Fibroblast of skin of right quadriceps (primary cell): ENCODE results near the gene FAM199X.

Source experiments
- DNase-seq: peaks from one replicate; pipeline ENCODE4 v3.0.0-alpha.2; 2013

The FAM199X gene

GRCh38 chrX:104165894-104166734 is at the start of gene FAM199X:
TSS of gene FAM199X (plus strand) at chrX:104166453. CDS start at chrX:104166786, 333 bp downstream.
- DNase-seq = peak; percentile 82

DNA sequence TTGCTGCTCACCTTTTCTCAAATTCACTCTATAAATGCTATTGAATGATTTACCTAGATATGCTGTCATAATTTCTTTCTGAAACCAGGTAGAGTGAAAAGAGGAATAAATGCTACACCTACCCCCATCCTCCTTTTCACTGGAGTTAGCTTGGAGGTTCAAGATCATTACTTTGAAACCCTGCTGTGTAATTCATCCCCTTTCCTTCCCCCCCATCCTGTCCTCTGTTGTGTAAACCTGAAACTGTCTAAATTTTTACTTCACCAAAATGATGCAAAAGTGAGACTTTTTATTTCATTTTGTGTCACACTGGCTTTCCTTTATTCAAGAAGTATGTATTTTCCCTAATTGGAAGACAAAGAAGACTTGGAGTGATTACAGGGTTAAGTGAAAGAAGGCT is 48.5 kb upstream of the FAM199X start:
- DNase-seq = no peak

DNA sequence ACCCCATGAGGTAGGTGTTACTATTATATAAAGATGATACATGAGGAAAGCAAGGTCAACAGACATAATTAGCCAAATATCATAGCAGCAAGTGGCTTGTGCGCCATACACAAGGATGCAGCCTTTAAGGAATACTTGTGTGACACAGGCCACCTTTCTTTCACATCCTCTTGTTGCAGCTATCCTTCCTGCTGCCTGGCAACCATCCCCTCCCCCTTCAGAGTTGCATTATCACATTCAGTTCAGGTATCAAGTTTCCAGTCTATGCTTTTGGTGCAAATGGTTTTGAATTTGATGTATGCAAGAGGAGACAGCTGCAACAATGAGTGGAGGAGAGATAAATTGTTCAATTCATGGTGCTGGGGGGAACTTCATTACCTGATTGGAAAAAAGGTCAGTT is 47.5 kb upstream of the FAM199X start:
- DNase-seq = no peak

GRCh38 chrX:104122829-104123228 is 43.4 kb upstream of the FAM199X start:
- no peak for DNase-seq

DNA sequence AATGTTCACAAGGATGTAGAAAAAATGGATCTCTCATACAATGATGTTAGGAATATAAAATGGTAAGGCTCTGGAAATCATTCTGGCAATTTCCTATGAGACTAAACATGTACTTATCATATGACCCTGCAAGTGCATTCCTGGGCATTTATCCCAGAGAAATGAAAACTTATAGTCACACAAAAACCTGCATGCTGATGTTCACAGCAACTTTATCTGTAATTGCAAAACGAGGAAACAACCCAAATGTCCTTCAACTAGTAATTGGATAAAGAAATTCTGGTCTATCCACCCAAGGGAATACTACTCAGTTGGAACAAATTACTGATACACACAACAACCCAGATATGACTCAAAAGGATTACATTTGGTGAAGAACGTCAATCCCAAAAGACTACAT is 39.4 kb upstream of the FAM199X start:
- DNase-seq = no peak

GRCh38 chrX:104130808-104131207 is 35.4 kb upstream of the FAM199X start:
- no peak for DNase-seq

DNA sequence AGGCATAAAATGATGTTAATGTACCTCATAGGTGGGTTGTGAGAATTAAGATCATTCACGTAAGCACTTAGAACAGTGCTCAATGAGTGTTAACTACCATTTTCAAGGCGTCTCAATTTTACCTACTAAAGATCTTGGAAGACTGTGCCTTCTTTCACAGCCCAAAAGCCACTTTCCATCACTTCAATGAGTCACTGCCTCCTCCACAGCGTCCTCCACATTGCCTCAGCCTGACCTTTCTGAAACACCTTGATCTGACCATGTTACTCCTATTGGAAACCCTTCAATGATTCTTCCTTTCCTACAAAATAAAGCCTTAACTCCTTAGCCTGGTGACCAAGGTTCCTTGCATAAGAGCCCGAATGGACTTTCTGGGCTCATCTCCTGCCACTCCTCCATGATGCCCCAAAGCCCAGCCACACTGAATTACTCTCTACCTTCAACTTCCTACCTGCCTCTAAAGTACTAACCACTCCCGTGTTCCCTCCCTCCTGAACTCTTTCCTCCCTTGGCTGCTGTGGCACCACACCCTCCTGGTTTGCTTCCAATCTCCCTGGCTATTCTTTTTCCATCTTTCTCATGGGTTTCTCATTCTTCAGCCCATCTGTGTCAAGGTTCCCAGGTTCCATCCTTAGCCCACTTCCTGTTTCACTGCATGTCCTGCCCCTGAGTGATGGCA is 31.5 kb upstream of the FAM199X start:
- DNase-seq = no peak

GRCh38 chrX:104135677-104136076 is 30.6 kb upstream of the FAM199X start:
- DNase-seq = peak; percentile 19

DNA sequence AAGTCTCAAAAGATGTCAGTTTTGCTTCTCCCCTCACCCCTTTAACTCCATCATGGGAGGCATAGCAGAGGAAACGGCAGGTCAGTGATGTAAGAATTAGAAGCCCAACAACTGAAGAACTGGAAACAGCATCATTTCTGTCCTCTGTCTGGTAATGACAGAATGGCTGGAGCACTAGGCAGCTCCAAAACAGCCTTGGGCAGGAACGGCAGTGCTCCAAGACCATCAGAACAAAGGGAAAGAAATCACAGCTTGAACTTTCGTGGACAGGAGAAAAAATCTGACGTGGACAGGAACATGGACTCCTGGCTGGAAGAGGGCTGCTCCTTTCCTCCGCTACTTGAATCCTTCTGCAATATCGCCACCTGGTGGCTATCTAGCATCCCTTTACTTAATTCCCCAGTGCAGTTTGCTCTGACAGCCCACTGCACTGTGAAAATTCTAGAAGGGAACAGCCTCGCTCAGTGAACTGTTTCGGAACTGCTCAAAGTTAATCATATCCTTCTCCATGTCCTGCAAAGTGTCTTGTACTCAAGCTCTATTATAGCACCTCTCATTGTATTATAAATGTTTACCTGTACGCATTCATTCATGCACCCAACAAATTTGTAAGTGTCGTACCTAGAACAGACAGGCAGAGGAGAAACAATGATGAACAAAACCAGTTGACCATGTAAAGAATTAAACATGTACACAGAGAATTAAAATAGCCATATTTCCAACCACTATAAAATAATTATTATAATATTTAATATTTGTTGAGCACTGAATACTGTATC is 29.8 kb upstream of the FAM199X start:
- peak; percentile 75 for DNase-seq

DNA sequence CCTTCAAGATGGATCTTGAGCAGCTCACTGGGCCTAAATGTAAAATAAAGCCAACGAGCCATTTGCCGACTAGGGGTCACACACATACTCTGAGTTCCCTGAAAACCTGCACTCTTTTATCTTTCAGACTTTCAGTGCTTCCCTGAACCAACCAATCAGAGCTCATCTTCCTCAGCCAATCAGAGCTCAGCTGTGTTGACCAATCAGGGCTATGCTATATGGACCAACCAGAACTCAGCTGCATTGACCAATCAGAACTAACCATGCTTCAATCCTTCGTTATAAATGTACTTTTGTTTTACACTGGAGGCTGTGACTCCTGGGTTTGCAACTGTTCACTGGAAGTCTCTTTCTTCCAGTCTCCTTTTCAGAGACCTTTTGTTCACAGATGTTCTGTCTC is 28.8 kb upstream of the FAM199X start:
- DNase-seq = no peak

- no peak for DNase-seq
These were observed 25.0 kb upstream of the FAM199X start for GRCh38 chrX:104141087-104141760.

- DNase-seq = no peak
These were observed 15.2 kb upstream of the FAM199X start for GRCh38 chrX:104151037-104151436.

GRCh38 chrX:104156630-104157529 is 9.4 kb upstream of the FAM199X start, which contains the start of gene SLC25A53:
TSS of gene SLC25A53 (minus strand) at chrX:104157009. CDS start at chrX:104105257, 51,752 bp downstream.
- peak; percentile 81 for DNase-seq

GRCh38 chrX:104166735-104167436 is 633 bp downstream of the FAM199X start:
- peak; percentile 5 for DNase-seq

GRCh38 chrX:104168127-104168526 is 1.9 kb downstream of the FAM199X start:
- DNase-seq = no peak

GRCh38 chrX:104172121-104172520 is 5.9 kb downstream of the FAM199X start:
- DNase-seq = no peak

DNA sequence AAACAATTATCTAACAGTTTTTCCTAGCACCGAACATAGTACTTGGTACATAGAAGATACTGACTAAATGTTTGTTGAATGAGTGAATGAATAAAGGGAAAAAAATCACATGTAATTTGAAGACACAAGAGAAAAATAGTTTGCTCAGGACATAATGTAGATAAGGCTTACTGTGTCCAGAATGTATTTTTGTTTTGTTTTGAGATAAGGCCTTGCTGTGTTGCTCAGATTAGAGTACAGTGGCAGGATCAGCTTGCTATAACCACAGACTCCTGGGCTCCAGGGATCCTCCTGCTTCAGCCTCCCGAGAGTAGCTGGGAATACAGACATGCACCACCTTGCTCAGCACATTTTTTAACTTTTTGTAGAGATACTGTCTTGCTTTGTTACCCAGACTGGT is 6.5 kb downstream of the FAM199X start:
- no peak for DNase-seq

DNA sequence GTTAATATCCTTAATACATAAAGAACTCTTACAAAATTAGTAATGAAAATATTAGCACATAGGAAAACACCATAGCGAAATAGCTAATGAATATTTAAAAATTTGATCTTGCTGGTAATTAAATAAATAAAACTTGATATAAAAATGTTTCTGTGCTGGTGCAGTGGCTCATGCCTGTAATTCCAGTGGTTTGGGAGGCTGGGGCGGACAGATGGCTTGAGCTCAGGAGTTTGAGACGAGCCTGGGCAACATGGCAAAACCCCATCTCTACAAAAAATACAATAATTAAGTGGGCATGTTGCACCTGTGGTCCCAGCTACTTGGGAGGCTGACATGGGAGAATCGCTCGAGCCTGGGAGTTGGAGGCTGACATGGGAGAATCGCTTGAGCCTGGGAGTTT is 7.6 kb downstream of the FAM199X start:
- no peak for DNase-seq

DNA sequence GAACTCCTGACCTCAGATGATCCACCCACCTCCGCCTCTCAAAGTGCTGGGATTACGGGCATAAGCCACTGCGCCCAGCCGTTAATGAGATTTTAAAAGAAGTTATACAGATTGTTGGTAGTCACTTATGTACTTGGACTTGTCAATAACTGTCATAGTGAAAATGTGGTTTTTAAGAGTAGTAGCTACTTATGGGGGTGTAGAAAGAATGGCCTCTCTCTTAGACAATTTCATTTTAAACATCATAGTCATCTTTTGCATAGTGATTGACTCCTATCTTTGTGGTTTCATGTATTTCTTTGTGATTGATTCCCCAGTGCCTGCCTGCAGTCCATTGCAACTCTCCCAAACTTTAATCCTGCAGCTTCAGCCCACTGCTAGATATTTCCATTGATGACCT is 17.4 kb downstream of the FAM199X start:
- DNase-seq = no peak

DNA sequence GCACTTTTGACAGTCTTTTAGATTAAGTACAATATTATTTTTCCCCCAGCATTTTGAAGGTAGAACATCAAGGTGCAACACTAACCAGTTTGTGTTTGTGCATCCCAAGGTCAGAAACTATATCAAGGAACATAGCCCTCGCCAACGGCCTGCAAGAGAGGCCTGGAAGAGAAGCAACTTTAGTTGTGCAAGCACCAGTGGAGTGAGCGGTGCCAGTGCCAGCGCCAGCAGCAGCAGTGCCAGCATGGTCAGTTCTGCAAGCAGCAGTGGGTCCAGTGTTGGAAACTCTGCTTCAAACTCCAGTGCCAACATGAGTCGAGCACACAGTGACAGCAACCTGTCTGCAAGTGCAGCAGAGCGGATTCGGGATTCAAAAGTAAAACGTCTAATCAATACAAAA is 21.7 kb downstream of the FAM199X start:
- no peak for DNase-seq

- no peak for DNase-seq
These were observed 23.6 kb downstream of the FAM199X start for GRCh38 chrX:104189837-104190236.
